HepG2 (cell line): Measurements from ENCODE around the gene NEURL3. TPM values are rescaled to one million over a fixed set of nuclear protein-coding genes. Genes with fewer than 3 reads are reported as not detected.

Experiments used
- ATF1 ChIP-seq: IDR thresholded peaks from 2 replicates; pipeline ENCODE4 v1.6.1; 2016; ENCODE audit warnings: mild to moderate bottlenecking, control low read depth
- CEBPB ChIP-seq: IDR thresholded peaks from 2 replicates; pipeline ENCODE4 v1.6.1; 2011; ENCODE audit warnings: low read depth, low read length, improper control_type of control experiment, borderline replicate concordance
- GLI4 ChIP-seq: sonication (generic); formaldehyde crosslinking; IDR thresholded peaks from 2 replicates; pipeline ENCODE4 v1.5.1; 2020; ENCODE audit warnings: missing genetic modification reagents, mild to moderate bottlenecking, moderate library complexity, borderline replicate concordance
- GMEB2 ChIP-seq: IDR thresholded peaks from 2 replicates; pipeline ENCODE4 v1.6.1; 2016; ENCODE audit warnings: missing biosample characterization, missing genetic modification reagents, low read depth
- IKZF5 ChIP-seq: IDR thresholded peaks from 2 replicates; pipeline ENCODE4 v1.6.1; 2018; ENCODE audit warnings: missing genetic modification reagents, mild to moderate bottlenecking, missing compliant biosample characterization
- IRX3 ChIP-seq: sonication (generic); formaldehyde crosslinking; IDR thresholded peaks from 2 replicates; pipeline ENCODE4 v1.8.1; 2023; ENCODE audit warnings: mild to moderate bottlenecking, low read depth, missing genetic modification reagents, borderline replicate concordance
- PHF8 ChIP-seq: sonication (generic); formaldehyde crosslinking; IDR thresholded peaks from 2 replicates; pipeline ENCODE4 v1.5.0; 2020; ENCODE audit warnings: missing genetic modification reagents
- POGZ ChIP-seq: sonication (generic); formaldehyde crosslinking; IDR thresholded peaks from 2 replicates; pipeline ENCODE4 v1.4.0; 2020; ENCODE audit warnings: mild to moderate bottlenecking, missing genetic modification reagents
- RFXAP ChIP-seq: sonication (generic); formaldehyde crosslinking; IDR thresholded peaks from 2 replicates; pipeline ENCODE4 v1.4.0; 2020; ENCODE audit warnings: missing genetic modification reagents, borderline replicate concordance
- RORA ChIP-seq: sonication (generic); formaldehyde crosslinking; IDR thresholded peaks from 2 replicates; pipeline ENCODE4 v1.5.0; 2020; ENCODE audit warnings: mild to moderate bottlenecking, missing genetic modification reagents, moderate library complexity
- SP1 ChIP-seq, 2 experiments: fragments of 450-650 bp in 1 of 2; sonication (generic) in 1 of 2; formaldehyde crosslinking in 1 of 2; IDR thresholded peaks; 2 replicates each; pipeline versions ENCODE4 v1.4.0 to v1.6.1; 2016 to 2020; ENCODE audit warnings: missing genetic modification reagents in 1 of 2
- TFDP2 ChIP-seq: sonication (generic); formaldehyde crosslinking; IDR thresholded peaks from 2 replicates; pipeline ENCODE4 v1.4.0; 2020; ENCODE audit warnings: missing genetic modification reagents
- U2AF2 ChIP-seq: fragments of 200-400 bp; formaldehyde crosslinking; IDR thresholded peaks from 2 replicates; pipeline ENCODE4 v1.6.1; 2017; ENCODE audit warnings: low read depth, mild to moderate bottlenecking, low read length
- WIZ ChIP-seq: sonication (generic); formaldehyde crosslinking; IDR thresholded peaks from 2 replicates; pipeline ENCODE4 v1.5.1; 2020; ENCODE audit warnings: mild to moderate bottlenecking, missing genetic modification reagents
- ZNF276 ChIP-seq: sonication (generic); formaldehyde crosslinking; IDR thresholded peaks from 2 replicates; pipeline ENCODE4 v1.4.0; 2020; ENCODE audit warnings: mild to moderate bottlenecking, low read depth, missing genetic modification reagents
- ZNF432 ChIP-seq: sonication (generic); formaldehyde crosslinking; IDR thresholded peaks from 2 replicates; pipeline ENCODE4 v1.5.0; 2020; ENCODE audit warnings: missing genetic modification reagents, mild to moderate bottlenecking, borderline replicate concordance
- ZNF512B ChIP-seq: sonication (generic); formaldehyde crosslinking; IDR thresholded peaks from 2 replicates; pipeline ENCODE4 v1.5.1; 2020; ENCODE audit warnings: missing genetic modification reagents, mild to moderate bottlenecking, borderline replicate concordance
- ZNF616 ChIP-seq: sonication (generic); formaldehyde crosslinking; IDR thresholded peaks from 2 replicates; pipeline ENCODE4 v1.5.0; 2020; ENCODE audit warnings: low read depth, mild to moderate bottlenecking, missing genetic modification reagents
- ZNF746 ChIP-seq: sonication (generic); formaldehyde crosslinking; IDR thresholded peaks from 2 replicates; pipeline ENCODE4 v1.8.0; 2022; ENCODE audit warnings: mild to moderate bottlenecking, missing genetic modification reagents
- ZNF883 ChIP-seq: sonication (generic); formaldehyde crosslinking; IDR thresholded peaks from 2 replicates; pipeline ENCODE4 v1.5.1; 2020; ENCODE audit warnings: mild to moderate bottlenecking, missing genetic modification reagents; ENCODE audit errors: not compliant biosample characterization
- polyA plus RNA-seq, 8 experiments: library from polyadenylated mRNA; depleted of rRNA in 3 of 8; stranded (reverse) in 7 of 8; unstranded in 1 of 8; fragments of >200 nt; fragmentation: Illumina TruSeq in 4 of 8; extraction: Trizol in 4 of 8; gene quantifications; 2 replicates each; pipeline versions ENCODE4 v1.2.1 to v1.2.3, GENCODE V29; 2011 to 2016; ENCODE audit warnings: low read depth in 4 of 8, missing spikeins in 1 of 8, mixed read lengths in 1 of 8; ENCODE audit not compliant: insufficient read depth in 1 of 8
- total RNA-seq, 5 experiments: library from RNA; depleted of rRNA; stranded (reverse); fragments of >200 nt; fragmentation: Illumina TruSeq; extraction: Trizol; gene quantifications; 2 replicates each; pipeline ENCODE4 v1.2.3, GENCODE V29; 2016; ENCODE audit warnings: low read depth in 1 of 5

NEURL3 gene
- total and polyA plus RNA-seq, 2 of the 13 experiments (the other 11 are each of a cell fraction or from before 2014, with no cell fraction given): 0.16 to 1.2 TPM

GRCh38 chr2:96549967-96550786 is 45.0 kb upstream of the NEURL3 start (continued):
- TF ChIP-seq ZNF432 (CRISPR knock-in tag) (no peak), ATF1 (CRISPR knock-in tag) (no peak), IRX3 (CRISPR knock-in tag) (0 out of 2 replicates have a peak, but pooled peaks have one; percentile 29), U2AF2 (no peak), SP1 (IDR thresholded peaks at IDR 0.05) (no peak), SP1 (CRISPR knock-in tag; IDR thresholded peaks at IDR 0.05) (peak; percentile 77; the same call in 1 of the 2 replicates), PHF8 (CRISPR knock-in tag) (peak; percentile 80), IKZF5 (CRISPR knock-in tag) (peak; percentile 83), GLI4 (peak; percentile 46; the same call in 1 of the 2 replicates), ZNF746 (CRISPR knock-in tag) (no peak; the same call in 1 of the 2 replicates), ZNF883 (CRISPR knock-in tag) (peak; percentile 97), RORA (CRISPR knock-in tag) (no peak), RFXAP (CRISPR knock-in tag) (peak; percentile 85; the same call in 1 of the 2 replicates), TFDP2 (CRISPR knock-in tag) (peak; percentile 92), ZNF616 (CRISPR knock-in tag) (peak; percentile 89; the same call in 1 of the 2 replicates), GMEB2 (peak; percentile 74), CEBPB (no peak), ZNF512B (no peak), ZNF276 (peak; percentile 99), WIZ (CRISPR knock-in tag) (no peak), POGZ (CRISPR knock-in tag) (peak; percentile 90)
